ELR (cell line): ENCODE results near the gene NTNG2.

Source experiments
- DNase-seq: peaks from one replicate; pipeline ENCODE4 v3.0.0-alpha.2; 2015; ENCODE audit warnings: low read depth

The NTNG2 gene, protein sequence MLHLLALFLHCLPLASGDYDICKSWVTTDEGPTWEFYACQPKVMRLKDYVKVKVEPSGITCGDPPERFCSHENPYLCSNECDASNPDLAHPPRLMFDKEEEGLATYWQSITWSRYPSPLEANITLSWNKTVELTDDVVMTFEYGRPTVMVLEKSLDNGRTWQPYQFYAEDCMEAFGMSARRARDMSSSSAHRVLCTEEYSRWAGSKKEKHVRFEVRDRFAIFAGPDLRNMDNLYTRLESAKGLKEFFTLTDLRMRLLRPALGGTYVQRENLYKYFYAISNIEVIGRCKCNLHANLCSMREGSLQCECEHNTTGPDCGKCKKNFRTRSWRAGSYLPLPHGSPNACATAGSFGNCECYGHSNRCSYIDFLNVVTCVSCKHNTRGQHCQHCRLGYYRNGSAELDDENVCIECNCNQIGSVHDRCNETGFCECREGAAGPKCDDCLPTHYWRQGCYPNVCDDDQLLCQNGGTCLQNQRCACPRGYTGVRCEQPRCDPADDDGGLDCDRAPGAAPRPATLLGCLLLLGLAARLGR

DNA sequence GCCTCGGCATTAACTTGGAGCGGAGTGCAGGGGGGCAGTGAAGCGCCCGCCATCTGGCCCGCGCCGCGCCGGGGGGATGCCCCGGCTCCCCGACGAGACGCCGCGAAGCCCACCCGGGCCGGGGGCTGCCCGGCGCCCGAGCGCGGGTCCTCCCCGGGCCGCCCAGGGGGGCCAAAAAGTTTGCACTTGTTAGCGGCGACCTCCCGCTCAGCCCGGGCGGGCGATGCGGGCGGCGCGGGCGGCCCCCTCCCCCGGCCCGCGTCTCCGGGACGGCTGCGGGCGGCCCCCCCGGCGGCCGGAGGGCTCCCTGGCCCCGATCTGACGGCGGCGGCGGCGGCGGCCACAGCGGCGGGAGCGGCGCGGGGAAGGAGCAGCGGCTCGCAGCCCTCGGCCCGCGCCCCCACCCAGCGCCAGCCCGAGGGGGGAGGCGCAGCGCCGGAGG is at the start of gene NTNG2:
Gene NTNG2 (plus strand): TSS at position 316 of the 442 bp plus-strand sequence. CDS start 4,774 bp downstream, outside the sequence.
- DNase-seq = no peak

DNA sequence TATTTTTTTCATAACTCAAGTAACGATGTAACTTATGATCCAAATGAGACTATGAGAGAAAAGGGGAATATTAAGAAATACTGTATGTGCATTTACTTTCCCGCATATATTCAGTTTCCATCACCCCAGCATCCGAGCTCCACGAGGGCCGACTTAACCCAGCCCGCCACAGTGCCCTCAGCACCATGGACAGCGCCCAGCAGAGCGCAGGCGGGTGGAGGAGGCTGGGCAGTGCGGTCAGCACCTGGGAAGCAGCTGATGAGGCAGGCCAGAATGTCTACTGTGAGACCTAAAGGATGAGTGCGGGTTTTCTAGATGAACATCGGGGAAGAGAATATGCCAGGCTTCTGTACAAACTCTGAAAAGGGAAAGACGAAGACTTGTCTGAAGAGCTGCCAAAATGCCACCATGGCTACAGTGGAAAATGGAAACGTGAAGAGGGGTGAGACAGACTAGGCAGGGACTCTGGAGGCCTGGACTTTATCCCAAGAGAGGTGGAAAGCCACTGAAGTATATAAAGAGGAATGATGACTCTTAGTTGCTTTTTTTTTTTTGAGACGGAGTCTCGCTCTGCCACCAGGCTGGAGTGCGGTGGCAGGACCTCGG is 47.7 kb upstream of the NTNG2 start:
- peak; percentile 64 for DNase-seq

DNA sequence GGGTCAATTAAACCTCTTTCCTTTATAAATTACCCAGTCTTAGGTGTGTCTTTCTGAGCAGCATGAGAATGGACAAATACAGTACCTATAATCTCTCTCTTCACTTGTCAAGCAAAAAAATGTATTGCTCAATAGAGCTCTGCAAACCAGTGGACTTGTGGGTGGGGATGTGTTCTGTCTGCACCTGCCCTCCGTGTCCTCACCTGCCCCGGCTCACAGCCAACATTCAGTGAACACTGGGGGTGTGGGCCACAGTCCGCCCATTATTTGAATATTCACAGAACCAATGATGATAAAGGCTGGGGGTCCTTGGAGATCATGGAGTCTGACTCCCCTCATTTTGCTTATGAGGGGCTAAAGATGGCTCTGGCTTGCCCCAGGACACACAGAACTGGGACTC is 45.3 kb upstream of the NTNG2 start:
- DNase-seq = no peak

DNA sequence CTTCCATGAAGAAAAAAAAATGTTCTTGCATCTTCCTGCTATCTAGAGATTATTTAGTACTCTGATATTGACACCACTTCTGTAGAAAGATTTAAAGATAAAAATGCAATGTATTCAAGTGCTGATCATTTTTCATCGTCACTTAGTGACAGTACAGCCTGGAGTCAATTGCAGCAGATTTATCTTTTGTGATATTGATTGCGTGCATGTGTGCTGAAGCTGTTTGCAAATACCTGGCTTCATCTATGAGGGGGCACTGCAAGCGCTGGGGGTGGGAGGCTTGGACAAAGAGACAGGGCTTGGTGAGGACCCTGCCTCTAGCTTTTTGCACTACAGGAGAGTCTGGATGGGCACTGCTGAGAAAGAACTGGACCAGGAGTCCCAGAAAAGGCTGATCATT is 44.2 kb upstream of the NTNG2 start:
- no peak for DNase-seq

DNA sequence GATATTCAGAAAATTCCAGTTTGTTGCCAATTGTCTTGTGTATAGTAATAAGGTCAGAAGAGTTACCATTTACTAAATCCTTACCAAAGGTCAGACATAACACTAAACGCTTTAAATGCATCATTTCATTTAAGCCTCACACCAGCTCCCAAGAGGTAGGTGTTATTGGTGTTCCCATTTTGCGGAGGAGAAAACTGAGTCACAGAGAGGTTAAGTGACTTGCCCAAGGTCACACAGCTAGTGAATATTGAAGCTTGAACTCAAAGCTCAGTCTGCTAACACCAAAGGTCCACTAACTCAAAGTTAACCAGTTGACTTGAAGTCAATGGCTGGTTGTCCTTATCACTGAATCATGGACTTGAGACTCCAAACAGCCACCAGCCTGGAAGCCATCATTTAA is 40.8 kb upstream of the NTNG2 start:
- no peak for DNase-seq

DNA sequence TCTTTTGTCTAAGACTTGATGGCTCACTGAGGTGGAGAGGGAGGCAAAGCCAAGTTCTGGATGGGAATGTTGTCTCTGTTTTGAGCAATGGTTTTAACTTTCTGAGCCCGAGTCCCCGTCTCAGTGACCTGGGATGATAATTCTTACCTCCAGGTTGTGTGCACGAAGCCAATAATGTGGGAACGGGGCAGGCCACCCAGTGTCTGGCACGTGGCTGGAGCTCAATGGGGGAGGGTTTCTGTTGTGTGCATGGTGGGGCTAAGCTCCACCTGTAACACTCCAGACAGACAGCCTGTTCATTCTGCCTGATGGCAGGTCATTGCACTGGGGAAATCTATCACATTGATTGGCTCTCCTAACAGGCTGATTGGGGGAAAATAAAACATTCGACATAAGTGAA is 37.1 kb upstream of the NTNG2 start:
- DNase-seq = no peak

DNA sequence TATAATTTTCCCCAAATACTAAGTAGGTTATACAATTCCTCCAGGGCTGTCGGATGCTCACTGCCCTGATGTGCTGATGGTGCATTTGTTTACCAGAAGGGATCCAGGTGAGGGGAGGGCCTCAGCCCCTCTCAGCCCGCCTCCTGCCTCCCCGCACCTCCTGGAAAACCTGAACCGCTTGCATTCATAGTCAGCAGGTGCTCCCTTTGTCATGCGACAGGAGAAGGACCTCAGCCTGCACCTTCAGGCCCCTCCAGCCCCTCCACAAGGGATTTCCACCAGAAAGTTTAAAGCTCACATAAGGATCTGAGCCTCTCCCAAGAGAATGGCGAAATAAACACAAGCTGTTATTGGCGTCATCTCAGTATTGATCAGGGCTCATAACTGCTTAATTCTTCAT is 36.5 kb upstream of the NTNG2 start:
- no peak for DNase-seq

DNA sequence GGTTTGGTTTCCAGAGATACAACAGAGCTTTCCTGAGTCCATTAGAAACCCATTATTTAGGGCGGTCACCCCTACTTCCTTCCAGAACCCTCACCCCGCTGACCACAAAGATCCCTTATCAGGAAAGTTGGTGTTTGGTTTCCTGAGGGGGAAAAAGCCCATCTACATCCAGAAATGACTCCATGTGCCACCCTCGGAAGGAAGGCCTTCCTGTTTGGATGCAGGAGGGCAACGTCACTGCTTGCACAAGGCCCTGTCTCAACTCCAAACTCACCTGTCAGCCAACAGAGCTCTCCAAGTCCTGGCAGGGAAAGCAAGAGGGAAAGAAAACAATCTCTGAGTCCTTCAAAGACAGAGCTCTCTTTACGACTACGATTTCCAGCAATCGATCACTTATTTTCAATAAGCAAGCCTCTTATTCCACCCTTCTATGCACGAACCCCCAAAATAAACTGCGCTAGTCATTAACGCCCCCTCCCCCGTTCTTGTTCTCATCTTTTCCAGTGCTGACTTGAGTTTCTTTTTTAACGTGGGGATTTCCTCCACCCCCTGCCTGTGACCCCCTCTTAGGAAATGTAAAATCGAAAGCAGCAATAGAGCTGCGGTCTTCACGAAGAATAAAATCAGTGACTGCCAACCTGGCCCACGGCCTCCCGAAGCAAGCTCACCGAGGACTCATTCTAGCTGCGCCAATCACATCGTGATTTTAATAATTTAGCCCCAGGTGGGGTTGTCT is 35.7 kb upstream of the NTNG2 start:
- DNase-seq = no peak

DNA sequence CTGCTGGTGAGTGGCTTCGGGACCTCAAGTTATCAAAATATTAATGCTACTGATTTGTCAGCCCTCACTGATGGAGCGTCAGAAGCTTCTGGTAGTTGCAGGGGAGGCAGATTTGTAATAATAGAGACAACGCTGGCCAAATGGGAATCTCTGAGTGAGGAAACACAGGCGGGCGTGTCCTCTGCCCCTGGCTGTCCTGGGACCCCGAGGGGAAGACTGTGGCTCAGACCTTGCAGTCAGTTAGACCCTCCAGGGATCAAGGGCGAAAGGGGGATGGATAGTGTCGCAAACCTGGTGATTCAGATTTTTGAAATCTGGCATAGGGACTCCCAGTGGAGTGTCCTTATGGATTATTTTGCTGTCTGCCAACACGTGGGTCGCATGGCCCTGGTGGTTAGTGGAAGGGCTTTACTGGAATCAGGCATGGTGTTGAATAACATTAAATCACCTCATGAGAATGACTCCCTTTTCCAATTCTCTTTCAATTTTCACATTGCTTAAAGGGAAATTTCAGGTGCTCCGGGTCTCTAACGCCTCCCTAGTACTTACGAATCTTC is 35.1 kb upstream of the NTNG2 start:
- no peak for DNase-seq

DNA sequence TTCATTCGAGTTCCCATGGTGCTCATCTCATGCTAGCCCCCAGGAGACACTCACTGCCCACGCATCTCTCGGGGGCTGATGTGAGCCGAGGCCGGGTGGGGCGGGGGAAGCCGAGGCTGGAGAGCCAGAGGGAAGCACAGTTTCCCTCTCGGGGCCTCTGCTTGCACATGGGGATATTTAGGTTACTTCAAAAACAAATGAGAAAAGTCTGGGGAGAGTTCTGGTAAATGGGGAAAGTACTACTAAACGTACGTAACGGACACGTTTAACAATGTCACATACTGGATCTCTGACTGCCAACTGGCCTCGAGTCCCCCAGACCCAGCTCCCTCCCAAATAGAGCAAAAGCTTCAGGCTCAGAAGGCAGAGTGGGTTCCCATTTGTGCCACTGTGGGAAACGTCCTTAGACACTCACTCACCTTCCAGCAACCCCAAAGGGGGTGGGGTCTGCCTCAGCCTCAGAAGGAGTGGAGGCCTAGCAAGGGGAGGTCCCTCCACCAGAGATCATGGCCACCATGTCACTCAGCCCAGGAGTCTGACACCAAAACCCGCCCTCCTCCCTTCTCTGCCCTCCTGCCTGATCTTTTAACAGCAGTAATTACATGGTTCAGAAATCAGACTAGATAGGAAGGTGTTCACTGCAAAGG is 33.8 kb upstream of the NTNG2 start:
- no peak for DNase-seq

DNA sequence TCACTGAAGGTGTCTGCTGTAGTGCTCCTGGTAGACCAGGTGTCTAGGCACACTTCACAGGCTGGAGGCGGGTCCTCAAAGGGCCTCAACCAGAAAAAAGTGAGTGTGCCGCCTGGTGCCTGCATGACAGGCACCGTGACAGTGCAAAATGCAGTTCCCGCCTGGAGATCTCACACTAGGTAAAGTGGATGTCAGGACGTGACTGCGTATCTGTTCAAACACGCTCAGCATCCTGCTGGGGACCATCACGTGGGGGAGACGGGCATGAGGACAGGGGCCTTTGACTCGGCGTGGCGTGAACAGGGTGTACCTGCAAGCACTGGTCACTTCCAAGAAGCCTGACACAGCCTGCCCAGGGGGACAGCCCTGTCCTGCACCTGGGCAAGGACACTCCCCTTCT is 32.3 kb upstream of the NTNG2 start:
- no peak for DNase-seq

DNA sequence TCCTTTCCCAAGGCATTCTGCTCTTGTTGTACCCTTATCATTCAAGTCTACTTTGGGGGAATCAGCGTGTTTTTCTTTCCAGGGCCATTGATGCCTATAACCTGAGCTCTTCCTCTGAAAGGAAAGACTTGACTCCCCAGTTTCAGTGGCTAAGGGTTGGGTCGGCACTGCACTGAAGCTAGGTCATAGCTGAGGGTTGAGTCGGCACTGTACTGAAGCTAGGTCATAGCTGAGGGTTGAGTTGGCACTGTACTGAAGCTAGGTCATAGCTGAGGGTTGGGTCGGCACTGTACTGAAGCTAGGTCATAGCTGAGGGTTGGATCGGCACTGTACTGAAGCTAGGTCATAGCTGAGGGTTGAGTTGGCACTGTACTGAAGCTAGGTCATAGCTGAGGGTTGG is 27.8 kb upstream of the NTNG2 start:
- peak; percentile 45 for DNase-seq

DNA sequence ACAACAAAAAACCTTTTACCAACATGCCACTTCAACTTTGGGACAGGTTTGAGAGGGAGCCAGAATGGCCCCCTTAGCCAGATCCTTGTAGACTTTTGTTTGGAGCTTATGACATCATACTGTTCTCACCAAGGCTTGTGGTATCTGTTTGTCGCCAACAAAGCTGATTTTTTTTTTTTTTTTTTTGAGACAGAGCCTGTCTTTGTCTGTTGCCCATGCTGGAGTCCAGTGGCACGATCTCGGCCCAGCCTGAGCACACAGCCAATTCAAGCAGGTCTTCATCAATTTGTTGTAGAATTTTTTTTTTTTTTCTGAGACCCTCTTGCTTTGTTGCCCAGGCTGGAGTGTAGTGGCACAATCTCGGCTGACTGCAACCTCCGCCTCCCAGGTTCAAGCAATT is 26.4 kb upstream of the NTNG2 start:
- no peak for DNase-seq

DNA sequence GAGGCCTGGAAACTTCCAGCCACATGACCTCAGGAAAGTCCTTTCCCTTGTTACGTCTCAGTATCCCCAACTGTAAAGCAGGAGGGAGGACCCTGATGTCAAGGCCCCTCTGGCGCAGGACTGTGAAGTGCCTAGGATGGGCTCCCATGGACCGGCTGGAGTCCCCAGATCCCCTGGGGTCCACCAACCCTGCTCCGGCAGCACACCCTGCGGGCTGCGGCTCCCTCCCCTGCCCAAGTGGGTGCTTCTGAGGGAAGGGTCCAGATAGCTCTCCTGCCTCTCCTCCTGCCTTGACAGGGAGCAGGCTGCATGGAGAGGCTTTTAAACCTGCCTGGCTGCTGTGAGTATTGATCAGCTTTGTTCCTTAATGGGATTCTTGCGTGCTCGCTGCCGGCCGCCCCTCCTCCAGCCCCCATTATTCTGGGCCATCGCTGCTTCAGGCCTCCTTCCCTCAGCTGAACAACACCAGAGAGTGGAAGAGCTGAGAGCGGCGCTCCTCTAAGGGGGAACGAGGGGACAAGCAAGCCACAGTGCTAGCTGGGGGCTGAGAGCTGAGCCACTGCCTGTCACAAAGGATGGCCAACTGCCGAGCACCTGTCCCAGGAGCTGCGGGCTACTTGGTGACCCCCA is 25.6 kb upstream of the NTNG2 start:
- no peak for DNase-seq

DNA sequence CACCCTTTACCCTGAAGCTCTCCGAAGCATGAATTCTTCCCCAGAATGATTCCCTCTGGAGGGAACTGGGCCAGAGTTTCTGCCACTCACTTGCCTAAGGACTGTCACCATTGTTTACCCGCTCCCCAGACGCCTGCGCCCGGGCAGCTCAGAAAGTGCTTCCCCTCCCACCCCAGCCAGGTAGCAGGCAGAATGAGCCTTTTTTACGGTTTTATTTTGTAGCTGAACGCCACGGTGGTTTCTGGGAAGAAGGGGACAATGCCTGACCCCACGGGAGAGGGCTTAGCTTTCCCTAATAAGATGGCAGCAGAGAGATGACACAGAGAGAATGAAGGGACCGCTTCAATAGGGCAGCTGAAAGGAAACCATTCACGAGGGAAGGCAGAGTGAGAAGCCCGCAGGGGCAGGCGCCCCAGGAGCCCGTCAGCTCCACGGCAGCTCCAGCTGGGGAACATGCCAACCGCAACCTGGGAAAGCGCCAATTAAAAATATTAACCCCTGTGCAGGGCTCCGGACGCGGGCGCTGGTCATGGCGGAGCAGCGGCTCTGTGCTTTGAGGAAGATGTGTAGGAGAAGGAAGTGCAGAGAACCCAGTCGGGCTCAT is 20.4 kb upstream of the NTNG2 start:
- peak; percentile 37 for DNase-seq

DNA sequence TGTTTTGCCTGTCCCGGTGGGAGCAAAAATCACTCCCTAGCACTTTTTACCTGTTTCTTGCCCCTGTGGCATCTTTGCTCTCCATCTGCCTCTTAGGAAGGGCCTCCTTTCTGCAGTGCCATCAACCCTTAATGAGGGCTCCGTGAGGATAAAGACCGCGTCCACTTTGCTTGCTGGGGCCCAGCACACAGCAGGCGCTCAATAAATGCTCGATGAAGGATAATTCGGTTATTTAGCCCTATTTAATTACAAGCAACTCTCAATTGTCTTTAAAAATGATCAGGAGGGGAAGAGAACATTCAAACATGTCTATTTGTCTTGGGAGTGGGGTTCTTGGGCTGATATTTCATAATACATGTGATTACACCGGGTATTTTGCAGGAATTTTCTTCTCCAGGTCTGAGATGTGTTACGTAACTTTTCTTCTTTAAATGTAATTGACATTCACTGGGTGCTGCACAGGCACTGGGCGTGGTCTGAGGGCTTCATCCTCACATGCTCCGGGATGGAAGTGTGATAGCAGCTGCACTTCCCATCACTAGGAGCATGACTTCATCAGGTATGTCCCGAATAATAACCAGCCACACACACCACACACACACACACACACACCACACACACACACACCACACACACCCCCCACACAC is 19.8 kb upstream of the NTNG2 start:
- DNase-seq = peak; percentile 28

DNA sequence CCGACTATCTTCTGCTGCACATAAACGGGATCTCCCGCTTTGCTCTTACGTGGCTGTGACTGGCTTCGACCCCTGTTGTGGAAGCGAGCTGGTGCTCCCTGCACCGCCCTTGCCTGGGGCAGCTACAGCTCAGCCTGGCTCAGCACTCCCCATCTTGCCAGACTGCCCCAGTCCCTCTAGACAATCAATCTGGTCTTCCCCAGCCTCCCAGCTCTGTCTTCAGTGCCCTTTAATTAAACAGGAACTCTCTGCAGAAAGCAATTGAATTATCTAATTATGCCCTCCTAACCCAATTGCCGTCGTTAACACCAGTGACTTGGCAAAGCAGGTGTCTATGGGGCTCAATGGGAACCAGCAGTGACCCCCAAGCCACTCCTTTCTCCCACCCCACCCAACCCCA is 18.9 kb upstream of the NTNG2 start:
- DNase-seq = peak; percentile 22

DNA sequence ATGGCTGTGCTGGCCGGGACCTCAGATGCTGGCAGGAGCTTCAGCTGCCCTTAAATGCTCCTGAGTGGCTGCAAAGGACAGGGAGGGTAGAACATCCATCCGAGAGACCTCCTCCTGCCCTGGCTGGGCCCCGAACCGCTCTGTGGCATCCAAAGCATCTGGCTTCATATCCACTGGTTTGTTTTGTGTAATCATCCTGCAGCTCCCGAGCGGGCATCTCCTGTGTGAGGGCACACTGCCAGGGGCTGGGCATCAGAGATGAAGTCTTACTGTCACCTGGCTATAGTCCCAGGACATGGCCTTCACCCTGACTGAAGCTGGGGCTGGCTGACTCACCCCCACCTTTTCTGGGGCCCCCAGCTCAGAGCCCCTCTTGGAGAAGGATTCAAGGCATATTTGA is 18.5 kb upstream of the NTNG2 start:
- DNase-seq = no peak

DNA sequence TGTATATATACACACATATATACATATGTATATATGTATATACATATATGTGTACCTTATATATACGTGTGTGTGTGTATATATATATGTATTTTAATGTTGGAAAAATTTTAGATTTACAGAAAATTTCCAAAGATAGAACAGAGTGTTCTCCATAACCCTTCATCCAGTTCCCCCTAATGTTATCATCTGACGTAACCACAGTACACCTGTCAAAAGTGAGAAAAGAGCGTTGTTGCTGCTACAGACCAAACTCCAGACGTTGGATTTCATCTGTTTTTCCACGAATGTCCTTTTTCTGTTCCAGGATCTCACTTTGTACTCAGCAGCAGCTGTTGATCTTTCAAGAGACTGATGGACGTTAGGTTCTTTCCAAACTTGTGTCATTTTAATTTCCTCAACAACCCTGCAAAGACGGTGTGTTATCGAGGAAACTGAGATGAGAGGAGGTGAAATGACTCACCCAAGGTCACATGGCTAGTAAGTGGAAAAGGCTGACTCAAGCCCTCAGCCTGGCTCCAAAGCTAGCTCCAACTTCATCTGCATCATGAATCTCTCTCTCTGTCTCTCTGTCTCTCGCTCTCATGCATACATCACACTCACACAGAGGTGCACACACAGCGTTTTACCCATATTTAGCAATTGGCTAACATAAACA is 17.0 kb upstream of the NTNG2 start:
- peak; percentile 73 for DNase-seq

DNA sequence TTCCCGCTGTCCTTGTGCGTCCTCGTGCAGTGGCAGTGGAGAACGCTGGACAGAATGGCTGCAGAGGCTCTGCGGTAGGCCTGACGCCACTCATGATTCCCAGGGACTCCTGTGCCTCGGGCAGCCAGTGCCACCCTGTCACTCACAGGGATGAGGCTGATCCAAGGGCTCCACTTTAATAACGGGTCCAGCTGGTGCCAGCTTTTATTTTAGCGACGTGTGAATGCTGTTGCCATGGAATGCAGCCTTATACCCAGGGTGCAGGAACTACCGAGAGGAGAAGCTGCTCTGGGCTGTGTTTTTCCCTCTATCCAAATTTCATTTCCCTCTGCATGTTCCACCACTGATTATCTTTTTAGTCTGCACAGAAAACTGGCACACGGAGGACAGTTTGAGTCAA is 15.8 kb upstream of the NTNG2 start:
- no peak for DNase-seq
